Non-pigmented ciliary epithelial cell (primary cell): Measurements from ENCODE around the gene SORCS2.
"Not testable (repeated sequence)": the region's sequence is repeated elsewhere in the genome, so short reads cannot be mapped to it uniquely, and the experiment has no call there.

ENCODE experiments used
- DNase-seq: peaks from one replicate; pipeline ENCODE4 v3.0.0-alpha.2; 2010; ENCODE audit warnings: low read depth

Gene SORCS2

GRCh38 chr4:7451434-7451789, 259.1 kb downstream of the SORCS2 start:
- DNase-seq = no peak

GRCh38 chr4:7451800-7452199, 259.5 kb downstream of the SORCS2 start:
- DNase-seq = no peak

- not testable (repeated sequence) for DNase-seq
Observed at GRCh38 chr4:7452802-7453201, 260.5 kb downstream of the SORCS2 start.

- no peak for DNase-seq
Observed at GRCh38 chr4:7457201-7458065, 265.1 kb downstream of the SORCS2 start.

GRCh38 chr4:7458066-7458425, 265.7 kb downstream of the SORCS2 start:
- no peak for DNase-seq

- DNase-seq = no peak
Observed at GRCh38 chr4:7458477-7458876, 266.1 kb downstream of the SORCS2 start.

- no peak for DNase-seq
Observed at GRCh38 chr4:7459471-7459870, 267.1 kb downstream of the SORCS2 start.

GRCh38 chr4:7460566-7460965, 268.2 kb downstream of the SORCS2 start:
- no peak for DNase-seq

- DNase-seq = no peak
Observed at GRCh38 chr4:7461230-7461629, 268.9 kb downstream of the SORCS2 start.

GRCh38 chr4:7462509-7462971, 270.2 kb downstream of the SORCS2 start:
- no peak for DNase-seq

GRCh38 chr4:7463566-7464258, 271.4 kb downstream of the SORCS2 start:
- DNase-seq = no peak

- no peak for DNase-seq
Observed at GRCh38 chr4:7464259-7464655, 271.9 kb downstream of the SORCS2 start.

GRCh38 chr4:7465017-7465416, 272.7 kb downstream of the SORCS2 start:
- no peak for DNase-seq

GRCh38 chr4:7466215-7466614, 273.9 kb downstream of the SORCS2 start:
- DNase-seq = no peak

- DNase-seq = no peak
Observed at GRCh38 chr4:7466904-7467303, 274.6 kb downstream of the SORCS2 start.

- DNase-seq = no peak
Observed at GRCh38 chr4:7467471-7467870, 275.1 kb downstream of the SORCS2 start.

- DNase-seq = no peak
Observed at GRCh38 chr4:7469023-7469422, 276.7 kb downstream of the SORCS2 start.

GRCh38 chr4:7470111-7470510, 277.8 kb downstream of the SORCS2 start:
- DNase-seq = no peak

- no peak for DNase-seq
Observed at GRCh38 chr4:7470522-7471128, 278.3 kb downstream of the SORCS2 start.

GRCh38 chr4:7472442-7473013, 280.2 kb downstream of the SORCS2 start:
- DNase-seq = no peak

- no peak for DNase-seq
Observed at GRCh38 chr4:7473081-7473480, 280.7 kb downstream of the SORCS2 start.

GRCh38 chr4:7474320-7474719, 282.0 kb downstream of the SORCS2 start:
- DNase-seq = no peak

- DNase-seq = no peak
Observed at GRCh38 chr4:7475207-7475606, 282.9 kb downstream of the SORCS2 start.
